ENCODE data around the gene TRMT11. TPM values are rescaled to one million over a fixed set of nuclear protein-coding genes. Genes with fewer than 3 reads are reported as not detected.

Gene TRMT11
- total RNA-seq, 3 donors from 2014 or later = 20.7 to 22.7 (median 21.5) TPM

GRCh38 chr6:126030045-126030444 lies 43.7 kb downstream of the TRMT11 start:
- no peak for TF ChIP-seq CTCF (IDR thresholded peaks at IDR 0.05)
- Histone ChIP-seq H3K9me3 (no peaks in the 10 kb centered on the region), H3K4me1 (ENCODE audit: low read depth) (no peaks in the 10 kb centered on the region), H3K4me3 (no peak overlapping the region), H3K36me3 (ENCODE audit: low read depth) (no peaks in the 10 kb centered on the region)
- ATAC-seq (no peak), DNase-seq (no peak)
- intact Hi-C loops (cut with DNase I, micrococcal nuclease) = no loop called here

- intact Hi-C loops (cut with DNase I, micrococcal nuclease) = no loop called here
- no peaks in the 10 kb centered on the region for H3K36me3 ChIP-seq (ENCODE audit: low read depth)
- peak; percentile 22 for TF ChIP-seq CTCF (IDR thresholded peaks at IDR 0.05)
- H3K4me3 ChIP-seq = no peak overlapping the region
- ATAC-seq = peak; percentile 98
- no peaks in the 10 kb centered on the region for H3K9me3 ChIP-seq
- peak in 1 of 3 donors; percentile 69 for DNase-seq
- H3K4me1 ChIP-seq (ENCODE audit: low read depth) = no peaks in the 10 kb centered on the region
Observed at GRCh38 chr6:126033696-126034095, 47.4 kb downstream of the TRMT11 start.

GRCh38 chr6:126034656-126035055 lies 48.3 kb downstream of the TRMT11 start:
- TF ChIP-seq CTCF (IDR thresholded peaks at IDR 0.05) = no peak
- H3K4me3 ChIP-seq = no peak overlapping the region
- no peaks in the 10 kb centered on the region for H3K36me3 ChIP-seq (ENCODE audit: low read depth)
- no peaks in the 10 kb centered on the region for H3K4me1 ChIP-seq (ENCODE audit: low read depth)
- DNase-seq = no peak
- H3K9me3 ChIP-seq = no peaks in the 10 kb centered on the region
- intact Hi-C loops (cut with DNase I, micrococcal nuclease) = no loop called here
- ATAC-seq = no peak

GRCh38 chr6:126035764-126036163 lies 49.4 kb downstream of the TRMT11 start:
- Histone ChIP-seq H3K9me3 (no peaks in the 10 kb centered on the region), H3K4me3 (no peak overlapping the region), H3K36me3 (ENCODE audit: low read depth) (no peaks in the 10 kb centered on the region), H3K4me1 (ENCODE audit: low read depth) (no peaks in the 10 kb centered on the region)
- TF ChIP-seq CTCF (IDR thresholded peaks at IDR 0.05) = no peak
- intact Hi-C loops (cut with DNase I, micrococcal nuclease) = no loop called here
- DNase-seq (no peak), ATAC-seq (no peak)

- intact Hi-C loops (cut with DNase I, micrococcal nuclease) = no loop called here
- Histone ChIP-seq H3K4me1 (ENCODE audit: low read depth) (peaks cover 6% of the 10 kb centered on the region), H3K4me3 (no peak overlapping the region), H3K9me3 (no peaks in the 10 kb centered on the region), H3K36me3 (ENCODE audit: low read depth) (no peaks in the 10 kb centered on the region)
- ATAC-seq = no peak
- DNase-seq = no peak
- no peak for TF ChIP-seq CTCF (IDR thresholded peaks at IDR 0.05)
Observed at GRCh38 chr6:126038234-126038633, 51.9 kb downstream of the TRMT11 start.

DNA sequence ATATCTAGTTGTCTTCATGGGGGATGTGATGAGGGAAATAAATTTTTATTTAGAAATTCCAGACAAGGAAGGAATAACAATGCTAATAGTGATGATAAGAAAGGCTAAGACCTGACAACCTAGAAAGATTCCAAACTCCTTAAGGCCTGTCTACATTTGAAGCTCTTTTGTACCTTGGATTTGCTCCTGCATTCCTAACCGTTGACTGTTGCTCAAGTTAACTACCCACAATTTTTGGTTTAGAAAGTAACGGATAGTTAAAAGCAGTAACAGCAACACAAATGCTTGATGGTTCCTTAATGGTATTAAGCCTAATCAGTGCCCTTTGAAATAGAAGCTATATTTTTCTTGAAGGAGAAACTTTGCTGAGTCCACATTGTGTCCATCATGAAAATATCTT lies 52.9 kb downstream of the TRMT11 start:
- intact Hi-C loops (cut with DNase I, micrococcal nuclease) = no loop called here
- Histone ChIP-seq H3K4me3 (no peak overlapping the region), H3K9me3 (no peaks in the 10 kb centered on the region), H3K4me1 (ENCODE audit: low read depth) (peaks cover 6% of the 10 kb centered on the region), H3K36me3 (ENCODE audit: low read depth) (no peaks in the 10 kb centered on the region)
- TF ChIP-seq CTCF (IDR thresholded peaks at IDR 0.05) = no peak
- DNase-seq = no peak
- no peak for ATAC-seq
